GM23248 (cell line): ENCODE data around the gene MSRB3. TPM values are rescaled to one million over a fixed set of nuclear protein-coding genes. Genes with fewer than 3 reads are reported as not detected.

Source experiments
- DNase-seq: peaks from one replicate; pipeline ENCODE4 v3.0.0-alpha.2; 2015
- H2AFZ ChIP-seq: fragments of 200-600 bp; sonication (generic); 2 replicates; pipeline ENCODE4 v1.6.1; 2016; ENCODE audit warnings: antibody characterized with exemption
- H3F3A ChIP-seq: fragments of 200-600 bp; sonication (generic); 2 replicates; pipeline ENCODE4 v1.6.1; 2016; ENCODE audit warnings: mild to moderate bottlenecking, antibody characterized with exemption, mixed run types; ENCODE audit not compliant: insufficient read depth
- H3K27ac ChIP-seq: fragments of 200-600 bp; sonication (generic); 2 replicates; pipeline ENCODE4 v1.5.1; 2016; ENCODE audit warnings: mild to moderate bottlenecking
- H3K27me3 ChIP-seq: fragments of 200-600 bp; sonication (generic); replicated peaks from 2 replicates; pipeline ENCODE4 v1.6.1; 2016; ENCODE audit warnings: mild to moderate bottlenecking; ENCODE audit not compliant: insufficient read depth
- H3K36me3 ChIP-seq: fragments of 200-600 bp; sonication (generic); 2 replicates; pipeline ENCODE4 v1.6.1; 2016; ENCODE audit warnings: low read depth, mild to moderate bottlenecking
- H3K4me1 ChIP-seq: fragments of 200-600 bp; sonication (generic); 2 replicates; pipeline ENCODE4 v1.6.1; 2016; ENCODE audit warnings: mild to moderate bottlenecking; ENCODE audit not compliant: insufficient read depth
- H3K4me2 ChIP-seq: fragments of 200-600 bp; sonication (generic); one replicate; pipeline ENCODE4 v1.6.1; 2016; ENCODE audit warnings: mild to moderate bottlenecking; ENCODE audit not compliant: unreplicated experiment
- H3K4me3 ChIP-seq: fragments of 200-600 bp; sonication (generic); 2 replicates; pipeline ENCODE4 v1.5.1; 2016; ENCODE audit warnings: mild to moderate bottlenecking
- H3K79me2 ChIP-seq: fragments of 200-600 bp; sonication (generic); 2 replicates; pipeline ENCODE4 v1.6.1; 2016; ENCODE audit warnings: mild to moderate bottlenecking; ENCODE audit not compliant: insufficient read depth
- H3K9ac ChIP-seq: fragments of 200-600 bp; sonication (generic); 2 replicates; pipeline ENCODE4 v1.6.1; 2016; ENCODE audit warnings: mild to moderate bottlenecking
- H3K9me2 ChIP-seq: fragments of 200-600 bp; sonication (generic); 2 replicates; pipeline ENCODE4 v1.6.1; 2016; ENCODE audit warnings: mixed run types, mild to moderate bottlenecking, moderate library complexity; ENCODE audit not compliant: insufficient read depth
- H3K9me3 ChIP-seq: fragments of 200-600 bp; sonication (generic); one replicate; pipeline ENCODE4 v1.6.1; 2017; ENCODE audit warnings: low read depth
- H4K20me1 ChIP-seq: fragments of 200-600 bp; sonication (generic); 2 replicates; pipeline ENCODE4 v1.6.0; 2016; ENCODE audit not compliant: insufficient read depth
- EZH2 ChIP-seq: fragments of 200-600 bp; sonication (generic); IDR thresholded peaks from 2 replicates; pipeline ENCODE4 v1.6.1; 2018; ENCODE audit warnings: antibody characterized with exemption, mild to moderate bottlenecking; ENCODE audit not compliant: insufficient read depth, poor library complexity, severe bottlenecking
- EZH2phosphoT487 ChIP-seq: fragments of 200-600 bp; sonication (generic); IDR thresholded peaks from 2 replicates; pipeline ENCODE4 v1.6.1; 2018; ENCODE audit warnings: antibody characterized with exemption, moderate library complexity, mild to moderate bottlenecking, low read depth; ENCODE audit not compliant: insufficient read depth
- WGBS, 2 experiments: methylation state at CpG; one replicate each; pipeline ENCODE4 v1.1.6; 2015 to 2017; ENCODE audit warnings: low lambda C conversion rate in 2 of 2, low coverage in 1 of 2; ENCODE audit errors: missing lambda C conversion rate in 2 of 2; 5-methylcytosine and 5-hydroxymethylcytosine counted together
- in situ Hi-C: fragments of 300-500 bp; cut with MboI; formaldehyde crosslinking; loops from 2 replicates; pipeline ENCODE4 v1.15.0; 2020
- polyA plus RNA-seq: library from polyadenylated mRNA; unstranded; fragments of >200 nt; fragmentation: Nextera tagmentation; extraction: Ambion mirVana; gene quantifications from 2 replicates; pipeline ENCODE4 v1.2.1, GENCODE V29; 2016
- total RNA-seq: library from RNA; depleted of rRNA; stranded (reverse); fragments of >200 nt; shearing (Covaris generic); gene quantifications from 2 replicates; pipeline ENCODE4 v1.2.3, GENCODE V29; 2014

The MSRB3 gene
- total and polyA plus RNA-seq, 2 experiments from 2014 or later, result 74.1 to 158 TPM

- H3K79me2 ChIP-seq, result no peaks in the 10 kb centered on the region
- H3F3A ChIP-seq, result no peaks in the 10 kb centered on the region
- H3K4me1 ChIP-seq, result no peaks in the 10 kb centered on the region
- no peak for TF ChIP-seq EZH2
- TF ChIP-seq EZH2phosphoT487, result no peak
- H3K4me2 ChIP-seq, result no peak overlapping the region
- H3K9me2 ChIP-seq, result no peaks in the 10 kb centered on the region
- H3K27me3 ChIP-seq, result no peaks in the 10 kb centered on the region
- no peak overlapping the region for H3K27ac ChIP-seq
- no peaks in the 10 kb centered on the region for H4K20me1 ChIP-seq
- H2AFZ ChIP-seq, result no peak overlapping the region
- H3K9ac ChIP-seq, result no peak overlapping the region
- no peaks in the 10 kb centered on the region for H3K36me3 ChIP-seq
- DNase-seq, result no peak
- in situ Hi-C loops, result no loop called here
- H3K9me3 ChIP-seq, result no peaks in the 10 kb centered on the region
- H3K4me3 ChIP-seq, result no peak overlapping the region
Observed at GRCh38 chr12:65259501-65259900, 19.0 kb upstream of the MSRB3 start.

GRCh38 chr12:65263777-65264176 lies 14.7 kb upstream of the MSRB3 start:
- Histone ChIP-seq H3K79me2 (no peaks in the 10 kb centered on the region), H3K9me2 (no peaks in the 10 kb centered on the region), H3K4me1 (no peaks in the 10 kb centered on the region), H3K27ac (no peak overlapping the region), H3K9me3 (no peaks in the 10 kb centered on the region), H3K9ac (no peak overlapping the region), H3K4me3 (no peak overlapping the region), H3K36me3 (no peaks in the 10 kb centered on the region), H3F3A (no peaks in the 10 kb centered on the region), H3K27me3 (no peaks in the 10 kb centered on the region), H4K20me1 (no peaks in the 10 kb centered on the region), H3K4me2 (no peak overlapping the region), H2AFZ (no peak overlapping the region)
- no peak for TF ChIP-seq EZH2phosphoT487
- no peak for TF ChIP-seq EZH2
- in situ Hi-C loops, result no loop called here
- DNase-seq, result no peak
- 85 to 89% methylated on average over 4 of the region's 4 CpGs for WGBS, 2 experiments

GRCh38 chr12:65266408-65266807 lies 12.1 kb upstream of the MSRB3 start:
- Histone ChIP-seq H2AFZ (no peak overlapping the region), H3K9ac (no peak overlapping the region), H3K4me1 (peaks cover 11% of the 10 kb centered on the region), H3K4me3 (no peak overlapping the region), H3K27ac (no peak overlapping the region), H3K9me3 (no peaks in the 10 kb centered on the region), H3K4me2 (no peak overlapping the region), H3F3A (no peaks in the 10 kb centered on the region), H3K36me3 (no peaks in the 10 kb centered on the region), H3K9me2 (no peaks in the 10 kb centered on the region), H4K20me1 (no peaks in the 10 kb centered on the region), H3K27me3 (no peaks in the 10 kb centered on the region), H3K79me2 (no peaks in the 10 kb centered on the region)
- 94% methylated on average over 3 of the region's 3 CpGs for WGBS, 2 experiments
- no peak for DNase-seq
- TF ChIP-seq EZH2phosphoT487 (no peak), EZH2 (no peak)
- in situ Hi-C loops, result no loop called here

DNA sequence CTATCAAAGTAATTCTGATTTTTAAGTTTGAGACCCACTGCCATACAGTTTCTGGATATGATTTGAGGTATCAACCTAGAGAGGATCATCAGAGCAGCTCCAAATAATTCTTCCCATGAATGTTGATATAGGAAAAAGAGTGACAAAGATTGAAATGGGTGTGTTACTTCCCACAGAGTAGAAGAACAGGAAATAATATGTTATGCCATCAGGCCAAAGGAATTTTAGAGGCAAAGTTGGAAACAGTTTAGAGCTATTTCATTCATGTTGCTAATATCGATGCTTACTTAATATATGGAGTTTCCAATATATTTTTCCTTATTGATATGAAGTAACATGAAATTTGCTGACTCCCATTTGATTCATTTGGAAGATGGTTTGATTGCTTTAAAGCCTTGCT lies 8.9 kb upstream of the MSRB3 start:
- Histone ChIP-seq H3K27ac (no peak overlapping the region), H3K4me3 (no peak overlapping the region), H3K27me3 (no peaks in the 10 kb centered on the region), H3K4me2 (peak overlapping the region; percentile 38), H3K79me2 (no peaks in the 10 kb centered on the region), H3K9ac (no peak overlapping the region), H3F3A (no peaks in the 10 kb centered on the region), H3K4me1 (peaks cover 11% of the 10 kb centered on the region), H3K36me3 (no peaks in the 10 kb centered on the region), H2AFZ (peak overlapping the region; percentile 57), H4K20me1 (no peaks in the 10 kb centered on the region), H3K9me3 (no peaks in the 10 kb centered on the region), H3K9me2 (no peaks in the 10 kb centered on the region)
- DNase-seq, result peak; percentile 37
- TF ChIP-seq EZH2 (no peak), EZH2phosphoT487 (no peak)
- 36 to 42% methylated on average over 1 of the region's 1 CpG for WGBS, 2 experiments
- in situ Hi-C loops, result no loop called here

- Histone ChIP-seq H3K36me3 (no peaks in the 10 kb centered on the region), H4K20me1 (no peaks in the 10 kb centered on the region), H3K4me2 (no peak overlapping the region), H3K79me2 (peaks cover 12% of the 10 kb centered on the region), H3K27ac (no peak overlapping the region), H3K9me3 (no peaks in the 10 kb centered on the region), H3F3A (peaks cover 14% of the 10 kb centered on the region), H3K9me2 (no peaks in the 10 kb centered on the region), H3K27me3 (no peaks in the 10 kb centered on the region), H3K9ac (no peak overlapping the region), H3K4me3 (no peak overlapping the region), H3K4me1 (peaks cover 6% of the 10 kb centered on the region), H2AFZ (no peak overlapping the region)
- TF ChIP-seq EZH2, result no peak
- no peak for TF ChIP-seq EZH2phosphoT487
- 82 to 83% methylated on average over 7 of the region's 7 CpGs for WGBS, 2 experiments
- no peak for DNase-seq
- in situ Hi-C loops, result no loop called here
Observed at GRCh38 chr12:65274602-65275272, 3.7 kb upstream of the MSRB3 start.
